ENCODE data around the gene CATSPERE. TPM values are rescaled to one million over a fixed set of nuclear protein-coding genes. Genes with fewer than 3 reads are reported as not detected.

CATSPERE gene
- total and polyA plus RNA-seq, 9 of the 15 experiments (the other 6 are each of a cell fraction or from before 2014, with no cell fraction given): 0.06 to 0.16 (median 0.09) TPM; not detected in 3

DNA sequence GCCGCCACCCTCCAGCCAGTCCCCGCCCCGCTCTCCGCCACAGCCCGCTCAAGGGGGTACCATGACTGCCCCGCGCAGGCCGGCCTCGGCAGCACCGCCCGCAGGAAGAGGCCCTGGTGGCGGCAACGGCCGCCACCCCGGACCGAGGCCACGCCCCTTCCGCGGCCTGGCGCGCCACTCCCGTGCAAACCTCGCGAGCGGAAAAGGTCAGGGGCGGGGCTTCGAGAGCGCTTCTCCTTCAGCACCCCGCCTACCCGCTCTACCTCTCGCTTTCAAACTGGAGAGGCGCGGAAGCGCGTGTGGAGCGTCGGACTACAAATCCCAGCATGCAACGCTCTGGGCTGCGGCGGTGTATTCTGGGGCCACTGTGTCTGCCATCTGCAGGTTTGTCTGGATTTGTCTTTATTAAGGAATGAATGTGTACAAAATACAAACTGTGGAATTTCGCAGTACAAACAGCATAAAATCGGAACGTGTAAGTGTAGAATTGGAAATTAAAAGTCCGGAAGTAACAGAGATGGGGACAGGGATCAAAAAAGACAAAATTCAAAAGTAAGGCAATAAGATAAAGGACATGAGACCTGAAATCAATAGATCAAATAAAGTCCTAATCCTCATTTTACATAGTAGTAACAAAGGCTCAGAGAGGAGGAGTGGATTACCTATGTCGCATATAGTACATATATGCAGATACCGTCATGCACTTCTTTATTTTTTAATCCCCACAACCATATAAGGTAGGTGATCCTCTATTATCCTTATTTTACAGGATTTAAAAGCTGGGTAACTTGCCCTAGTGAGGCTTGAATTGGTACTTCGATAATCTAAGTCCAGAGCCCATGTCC lies 8.9 kb upstream of the CATSPERE start (continued):
- TF ChIP-seq MGA (IDR thresholded peaks at IDR 0.05) (no peak), E4F1 (CRISPR knock-in tag; IDR thresholded peaks at IDR 0.05; ENCODE audit: borderline replicate concordance) (no peak), NEUROD1 (IDR thresholded peaks at IDR 0.05; ENCODE audit: borderline replicate concordance, low read depth, low read length, partially characterized antibody) (no peak), CBX1 (IDR thresholded peaks at IDR 0.05; ENCODE audit: low read depth) (peak; percentile 41), ZBTB11 (CRISPR knock-in tag; IDR thresholded peaks at IDR 0.05) (peak in 1 of 3 experiments; percentile 57; a peak in 1 of 6 replicates), KAT8 (IDR thresholded peaks at IDR 0.05; ENCODE audit: low read depth) (no peak)
- TF ChIP-seq, protein P1, sequence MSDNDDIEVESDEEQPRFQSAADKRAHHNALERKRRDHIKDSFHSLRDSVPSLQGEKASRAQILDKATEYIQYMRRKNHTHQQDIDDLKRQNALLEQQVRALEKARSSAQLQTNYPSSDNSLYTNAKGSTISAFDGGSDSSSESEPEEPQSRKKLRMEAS (CRISPR knock-in tag; IDR thresholded peaks at IDR 0.05): peak; percentile 65
